Neuronal stem cell (in vitro differentiated cells): ENCODE measurements around the gene COL4A4.

Experiments used
- DNase-seq: peaks from one replicate; pipeline ENCODE4 v3.0.0-alpha.2; 2013; ENCODE audit warnings: low spot score
- H2AFZ ChIP-seq: one replicate; pipeline ENCODE4 v1.6.1; 2013; ENCODE audit warnings: mild to moderate bottlenecking, low read length, inconsistent platforms
- H2AK5ac ChIP-seq: 2 replicates; pipeline ENCODE4 v1.6.1; 2013; ENCODE audit warnings: low read depth, mild to moderate bottlenecking, inconsistent platforms, low read length, moderate library complexity, mixed read lengths
- H2BK120ac ChIP-seq: 2 replicates; pipeline ENCODE4 v1.6.1; 2013; ENCODE audit warnings: low read depth, mild to moderate bottlenecking, inconsistent platforms, low read length, moderate library complexity, mixed read lengths
- H2BK12ac ChIP-seq: one replicate; pipeline ENCODE4 v1.6.1; 2013; ENCODE audit warnings: low read length, inconsistent platforms
- H2BK15ac ChIP-seq: 2 replicates; pipeline ENCODE4 v1.6.1; 2013; ENCODE audit warnings: mild to moderate bottlenecking, low read length, inconsistent platforms, mixed read lengths
- H2BK5ac ChIP-seq: one replicate; pipeline ENCODE4 v1.6.1; 2013; ENCODE audit warnings: inconsistent platforms, mild to moderate bottlenecking, low read length, moderate library complexity
- H3K14ac ChIP-seq: one replicate; pipeline ENCODE4 v1.6.1; 2013; ENCODE audit warnings: low read length, inconsistent platforms
- H3K18ac ChIP-seq: 2 replicates; pipeline ENCODE4 v1.6.1; 2013; ENCODE audit warnings: low read length, inconsistent platforms
- H3K23ac ChIP-seq: 2 replicates; pipeline ENCODE4 v1.6.1; 2013; ENCODE audit warnings: low read depth, mild to moderate bottlenecking, mixed read lengths, low read length, inconsistent platforms; ENCODE audit not compliant: poor library complexity
- H3K27ac ChIP-seq: replicated peaks from 3 replicates; pipeline ENCODE4 v1.5.1; 2013; ENCODE audit warnings: low read length, inconsistent platforms
- H3K27me3 ChIP-seq, 3 experiments: 2 replicates each; pipeline ENCODE4 v1.6.1; 2013; ENCODE audit warnings: low read length in 3 of 3, mild to moderate bottlenecking in 2 of 3, inconsistent platforms in 1 of 3, low read depth in 1 of 3, mixed read lengths in 1 of 3, moderate library complexity in 1 of 3; ENCODE audit not compliant: control insufficient read depth in 3 of 3, insufficient read depth in 3 of 3
- H3K36me3 ChIP-seq, 2 donors: replicated peaks in 1 of 2; 2 replicates each; pipeline ENCODE4 v1.6.1; 2013; ENCODE audit warnings: low read length in 2 of 2; ENCODE audit not compliant: control insufficient read depth in 2 of 2, insufficient read depth in 2 of 2
- H3K4ac ChIP-seq: 2 replicates; pipeline ENCODE4 v1.6.1; 2013; ENCODE audit warnings: inconsistent platforms, mild to moderate bottlenecking, low read length, moderate library complexity
- H3K4me1 ChIP-seq, 2 donors: 1 replicate in 1 of 2; 2 replicates in 1 of 2; pipeline ENCODE4 v1.6.1; 2013; ENCODE audit warnings: low read length in 2 of 2, low read depth in 1 of 2; ENCODE audit not compliant: control insufficient read depth in 2 of 2, insufficient read depth in 1 of 2
- H3K4me2 ChIP-seq: one replicate; pipeline ENCODE4 v1.6.1; 2013; ENCODE audit warnings: mild to moderate bottlenecking, low read length, inconsistent platforms; ENCODE audit not compliant: insufficient read depth, poor library complexity, severe bottlenecking
- H3K4me3 ChIP-seq, 2 donors: 2 replicates each; pipeline ENCODE4 v1.5.1; 2013; ENCODE audit warnings: low read length in 2 of 2, mild to moderate bottlenecking in 2 of 2, inconsistent platforms in 1 of 2, moderate library complexity in 1 of 2
- H3K79me1 ChIP-seq: one replicate; pipeline ENCODE4 v1.6.1; 2013; ENCODE audit warnings: low read depth, mild to moderate bottlenecking, inconsistent platforms, low read length, moderate library complexity
- H3K9ac ChIP-seq: one replicate; pipeline ENCODE4 v1.6.1; 2013; ENCODE audit warnings: mild to moderate bottlenecking, low read depth, low read length, inconsistent platforms; ENCODE audit not compliant: poor library complexity
- H3K9me3 ChIP-seq, 2 donors: replicated peaks in 1 of 2; 2 replicates each; pipeline versions ENCODE3 to v1.6.1; 2013; ENCODE audit warnings: low read length in 2 of 2, mild to moderate bottlenecking in 2 of 2, inconsistent platforms in 1 of 2, low read depth in 1 of 2, mixed read lengths in 1 of 2, moderate library complexity in 1 of 2; ENCODE audit not compliant: control insufficient read depth in 2 of 2, insufficient read depth in 1 of 2
- H4K8ac ChIP-seq: one replicate; pipeline ENCODE4 v1.6.1; 2013; ENCODE audit warnings: low read depth, mild to moderate bottlenecking, inconsistent platforms, low read length, moderate library complexity
- H4K91ac ChIP-seq: one replicate; pipeline ENCODE4 v1.6.1; 2013; ENCODE audit warnings: low read length, low read depth, mild to moderate bottlenecking, inconsistent platforms; ENCODE audit not compliant: poor library complexity
- WGBS, 2 donors: extraction: QIAGEN DNeasy Blood & Tissue Kit; methylation state at CpG; one replicate each; pipeline ENCODE4 v1.1.7; 2013; ENCODE audit warnings: missing lambda C conversion rate in 2 of 2, mixed read lengths in 1 of 2; ENCODE audit not compliant: insufficient read length in 2 of 2, insufficient replicate concordance in 1 of 2; ENCODE audit errors: extremely low coverage in 2 of 2; 5-methylcytosine and 5-hydroxymethylcytosine counted together

Gene COL4A4

DNA sequence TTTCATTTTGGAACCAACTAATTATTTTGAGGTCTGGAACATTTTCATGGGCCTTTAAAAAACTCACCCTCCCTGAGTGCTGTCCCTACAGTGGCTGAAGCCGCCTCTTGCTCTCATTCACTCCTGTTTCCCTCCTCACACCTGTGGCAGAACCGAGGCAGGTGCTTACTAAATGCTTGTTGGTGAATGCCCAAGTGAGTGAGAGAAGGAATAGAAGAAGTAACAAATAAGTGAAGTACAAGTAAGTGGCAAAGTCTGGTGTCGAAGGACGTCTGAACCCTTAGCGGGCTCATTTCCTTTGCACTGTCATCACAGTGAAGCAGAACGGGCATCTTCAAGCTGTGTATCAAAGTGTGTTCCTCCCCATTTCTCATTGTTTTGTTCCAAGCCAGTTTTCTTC lies 192.9 kb downstream of the COL4A4 start:
- Histone ChIP-seq H3K23ac (no peak overlapping the region), H3K36me3 (no peaks in the 10 kb centered on the region), H3K9ac (no peak overlapping the region), H2AK5ac (no peak overlapping the region), H2BK120ac (no peak overlapping the region), H3K9me3 (no peaks in the 10 kb centered on the region), H3K4me2 (no peak overlapping the region), H2AFZ (no peak overlapping the region), H3K27ac (no peak overlapping the region), H4K8ac (no peak overlapping the region), H3K79me1 (no peaks in the 10 kb centered on the region), H3K4ac (no peak overlapping the region), H2BK15ac (no peak overlapping the region), H4K91ac (no peak overlapping the region), H2BK12ac (no peak overlapping the region), H3K4me1 (no peaks in the 10 kb centered on the region), H3K18ac (no peak overlapping the region), H3K4me3 (no peak overlapping the region), H3K27me3 (no peaks in the 10 kb centered on the region), H3K14ac (no peak overlapping the region), H2BK5ac (no peak overlapping the region)
- WGBS, 2 donors: no CpG with 5 or more reads among the region's 6 CpGs
- no peak for DNase-seq

GRCh38 chr2:226970362-226970761 lies 193.6 kb downstream of the COL4A4 start:
- Histone ChIP-seq H2BK5ac (no peak overlapping the region), H3K18ac (no peak overlapping the region), H3K9me3 (no peaks in the 10 kb centered on the region), H3K14ac (no peak overlapping the region), H3K4me2 (no peak overlapping the region), H3K27me3 (no peaks in the 10 kb centered on the region), H3K4me3 (no peak overlapping the region), H3K36me3 (no peaks in the 10 kb centered on the region), H4K8ac (no peak overlapping the region), H2AK5ac (no peak overlapping the region), H3K79me1 (no peaks in the 10 kb centered on the region), H2BK120ac (no peak overlapping the region), H3K4me1 (no peaks in the 10 kb centered on the region), H4K91ac (no peak overlapping the region), H3K23ac (no peak overlapping the region), H3K27ac (no peak overlapping the region), H3K9ac (no peak overlapping the region), H2BK15ac (no peak overlapping the region), H3K4ac (no peak overlapping the region), H2BK12ac (no peak overlapping the region), H2AFZ (no peak overlapping the region)
- WGBS, 2 donors: no CpG with 5 or more reads among the region's 3 CpGs
- no peak for DNase-seq

- WGBS, 2 donors: no CpG with 5 or more reads among the region's 6 CpGs
- H3K79me1 ChIP-seq: no peaks in the 10 kb centered on the region
Observed at GRCh38 chr2:226969417-226970080, 194.5 kb downstream of the COL4A4 start.

GRCh38 chr2:226965376-226965775 lies 198.6 kb downstream of the COL4A4 start:
- Histone ChIP-seq H2BK15ac (no peak overlapping the region), H2AFZ (no peak overlapping the region), H2AK5ac (no peak overlapping the region), H2BK120ac (no peak overlapping the region), H3K27me3 (no peaks in the 10 kb centered on the region), H3K18ac (no peak overlapping the region), H3K9me3 (no peaks in the 10 kb centered on the region), H2BK12ac (no peak overlapping the region), H3K4me3 (no peak overlapping the region), H3K27ac (no peak overlapping the region), H3K23ac (no peak overlapping the region), H3K4me1 (no peaks in the 10 kb centered on the region), H3K4ac (no peak overlapping the region), H3K9ac (no peak overlapping the region), H3K14ac (no peak overlapping the region), H3K4me2 (no peak overlapping the region), H4K91ac (no peak overlapping the region), H4K8ac (no peak overlapping the region), H2BK5ac (no peak overlapping the region), H3K79me1 (no peaks in the 10 kb centered on the region), H3K36me3 (no peaks in the 10 kb centered on the region)
- WGBS, 2 donors: no CpG with 5 or more reads among the region's 1 CpG
- DNase-seq: no peak

More at GRCh38 chr2:226969417-226970080, 194.5 kb downstream of the COL4A4 start:
- H3K23ac ChIP-seq: no peak overlapping the region
- H2BK15ac ChIP-seq: no peak overlapping the region
- H3K14ac ChIP-seq: no peak overlapping the region
- no peak overlapping the region for H2AFZ ChIP-seq
- no peaks in the 10 kb centered on the region for H3K36me3 ChIP-seq
- H4K8ac ChIP-seq: no peak overlapping the region
- H3K9ac ChIP-seq: no peak overlapping the region
- H3K18ac ChIP-seq: no peak overlapping the region
- H3K27me3 ChIP-seq: no peaks in the 10 kb centered on the region
- no peak overlapping the region for H4K91ac ChIP-seq
- no peak overlapping the region for H2BK120ac ChIP-seq
- H3K4me1 ChIP-seq: no peaks in the 10 kb centered on the region
- H3K4me2 ChIP-seq: no peak overlapping the region
- no peak overlapping the region for H2AK5ac ChIP-seq
- no peak overlapping the region for H3K4me3 ChIP-seq
- DNase-seq: no peak
- no peak overlapping the region for H3K27ac ChIP-seq
- no peak overlapping the region for H3K4ac ChIP-seq
- no peaks in the 10 kb centered on the region for H3K9me3 ChIP-seq
- H2BK12ac ChIP-seq: no peak overlapping the region
- no peak overlapping the region for H2BK5ac ChIP-seq
